Forelimb muscle (tissue), 1 donor: ENCODE results near the gene CFAP52. TPM values are rescaled to one million over a fixed set of nuclear protein-coding genes. Genes with fewer than 3 reads are reported as not detected.
"Not testable (repeated sequence)": the region's sequence is repeated elsewhere in the genome, so short reads cannot be mapped to it uniquely, and the experiment has no call there.

Experiments
- DNase-seq: peaks from one replicate; pipeline ENCODE4 v3.0.0-alpha.2; 2013; ENCODE audit warnings: low read depth
- polyA plus RNA-seq: library from polyadenylated mRNA; unstranded; fragments of 120-200 nt; gene quantifications from one replicate; pipeline ENCODE4 v1.2.1, GENCODE V29; 2013; ENCODE audit not compliant: insufficient read length

Gene CFAP52, protein sequence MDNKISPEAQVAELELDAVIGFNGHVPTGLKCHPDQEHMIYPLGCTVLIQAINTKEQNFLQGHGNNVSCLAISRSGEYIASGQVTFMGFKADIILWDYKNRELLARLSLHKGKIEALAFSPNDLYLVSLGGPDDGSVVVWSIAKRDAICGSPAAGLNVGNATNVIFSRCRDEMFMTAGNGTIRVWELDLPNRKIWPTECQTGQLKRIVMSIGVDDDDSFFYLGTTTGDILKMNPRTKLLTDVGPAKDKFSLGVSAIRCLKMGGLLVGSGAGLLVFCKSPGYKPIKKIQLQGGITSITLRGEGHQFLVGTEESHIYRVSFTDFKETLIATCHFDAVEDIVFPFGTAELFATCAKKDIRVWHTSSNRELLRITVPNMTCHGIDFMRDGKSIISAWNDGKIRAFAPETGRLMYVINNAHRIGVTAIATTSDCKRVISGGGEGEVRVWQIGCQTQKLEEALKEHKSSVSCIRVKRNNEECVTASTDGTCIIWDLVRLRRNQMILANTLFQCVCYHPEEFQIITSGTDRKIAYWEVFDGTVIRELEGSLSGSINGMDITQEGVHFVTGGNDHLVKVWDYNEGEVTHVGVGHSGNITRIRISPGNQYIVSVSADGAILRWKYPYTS
- polyA plus RNA-seq: 0.16 TPM

DNA sequence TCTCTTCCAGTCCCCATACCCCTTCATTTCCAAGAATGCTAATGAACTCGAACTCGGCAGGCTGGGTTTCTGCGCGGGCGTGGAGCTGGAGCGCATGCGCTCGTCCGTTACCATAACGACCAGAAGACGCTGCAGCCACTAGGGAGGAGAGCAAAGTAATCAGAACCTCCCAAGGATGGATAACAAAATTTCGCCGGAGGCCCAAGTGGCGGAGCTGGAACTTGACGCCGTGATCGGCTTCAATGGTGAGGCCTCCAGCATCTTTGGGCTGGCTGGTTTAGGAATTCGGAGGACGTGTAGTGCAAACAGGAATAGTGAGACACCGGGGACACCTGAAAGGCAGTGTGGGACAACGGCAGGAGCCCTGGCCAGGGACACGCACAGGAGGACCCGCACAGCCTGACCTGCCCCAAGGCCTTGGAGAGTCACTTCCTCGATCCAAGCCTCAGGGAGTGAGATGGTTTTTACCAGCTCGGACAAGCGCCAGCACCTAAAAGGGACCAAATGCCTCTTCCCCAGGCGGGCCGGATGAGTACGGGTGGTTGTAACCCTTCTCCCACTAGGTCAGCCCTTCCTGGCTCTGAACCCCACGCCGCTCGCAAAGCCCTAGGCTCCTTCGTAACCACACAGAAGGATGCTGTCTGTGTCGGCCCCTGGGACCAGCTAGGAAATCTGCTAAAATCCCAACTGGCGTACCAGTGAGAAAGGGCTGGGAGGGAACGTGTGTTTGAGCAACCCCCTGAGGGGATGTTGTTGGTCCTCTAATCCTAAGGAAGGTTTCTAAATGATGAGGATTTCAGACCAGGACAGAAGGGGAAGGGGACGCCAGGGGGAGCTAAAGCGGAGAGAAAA is at the start of gene CFAP52:
CFAP52 (plus strand) TSS at position 122 of the 852 bp plus-strand sequence; CDS start at position 176, 54 bp downstream.
- DNase-seq: no peak

DNA sequence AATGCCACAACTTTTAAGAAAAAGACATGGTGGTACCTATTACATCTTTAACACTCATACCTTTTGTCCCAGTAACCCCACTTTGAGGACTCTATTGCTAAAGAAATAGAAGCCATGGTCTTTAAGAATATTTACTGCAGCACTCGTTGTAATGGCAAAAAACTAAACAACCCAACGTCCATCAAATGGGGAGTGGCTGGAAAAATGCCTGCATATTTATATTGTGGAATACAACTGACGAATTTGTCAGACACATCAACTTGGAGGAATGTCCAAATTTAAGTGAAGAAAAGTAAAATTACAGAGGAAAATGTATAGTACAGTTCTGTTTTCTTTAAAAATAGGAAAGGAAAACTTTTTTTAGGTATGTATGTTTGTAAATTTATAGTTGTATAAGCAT is 48.7 kb upstream of the CFAP52 start:
- no peak for DNase-seq

DNA sequence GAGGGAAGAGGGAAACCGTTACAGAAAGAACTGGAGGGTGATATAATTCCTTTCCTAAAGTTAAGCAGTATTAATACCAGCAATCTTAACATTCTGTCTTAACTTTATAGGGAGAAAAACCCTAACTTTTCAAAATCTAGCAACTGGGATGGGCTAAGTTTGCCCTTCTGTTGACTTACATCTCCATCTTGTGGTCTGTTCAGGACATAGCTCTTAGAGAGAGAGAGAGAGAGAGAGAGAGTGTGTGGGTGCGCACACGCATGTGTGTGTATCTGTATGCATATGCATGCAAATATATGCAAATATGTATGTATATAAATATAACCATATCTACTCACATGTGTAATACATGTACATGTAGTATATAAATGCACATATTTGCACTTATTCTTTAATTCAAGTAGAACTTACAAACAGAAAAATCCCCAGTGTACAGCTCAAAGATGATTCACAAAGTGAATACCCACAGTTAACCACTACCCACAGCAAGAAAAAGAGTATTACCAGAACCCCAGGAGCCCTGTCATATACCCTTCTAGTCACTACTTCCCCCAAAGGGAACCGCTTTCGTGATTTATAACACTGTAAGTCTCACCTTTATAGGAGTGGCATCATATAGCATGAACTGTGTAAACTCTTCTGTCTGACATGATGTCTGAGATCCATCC is 47.3 kb upstream of the CFAP52 start:
- DNase-seq: no peak

DNA sequence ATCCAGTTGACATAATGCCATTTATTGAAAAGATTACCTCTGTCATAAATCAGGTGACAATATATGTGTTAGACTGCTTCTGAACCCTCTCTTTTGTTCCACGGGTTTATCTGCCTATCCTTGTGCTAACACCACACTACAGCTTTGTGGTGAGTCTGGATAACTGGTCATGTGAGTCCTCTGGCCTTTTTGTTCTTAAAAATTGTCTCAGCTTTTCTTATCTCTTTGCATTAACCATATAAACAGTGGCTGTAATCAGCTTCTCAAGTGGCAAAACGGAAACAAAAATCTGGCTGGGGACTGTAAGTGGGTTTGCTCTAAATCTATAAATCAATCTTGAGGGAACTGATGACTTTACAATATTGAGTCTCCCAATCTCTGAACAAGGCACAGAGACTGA is 45.4 kb upstream of the CFAP52 start:
- no peak for DNase-seq

DNA sequence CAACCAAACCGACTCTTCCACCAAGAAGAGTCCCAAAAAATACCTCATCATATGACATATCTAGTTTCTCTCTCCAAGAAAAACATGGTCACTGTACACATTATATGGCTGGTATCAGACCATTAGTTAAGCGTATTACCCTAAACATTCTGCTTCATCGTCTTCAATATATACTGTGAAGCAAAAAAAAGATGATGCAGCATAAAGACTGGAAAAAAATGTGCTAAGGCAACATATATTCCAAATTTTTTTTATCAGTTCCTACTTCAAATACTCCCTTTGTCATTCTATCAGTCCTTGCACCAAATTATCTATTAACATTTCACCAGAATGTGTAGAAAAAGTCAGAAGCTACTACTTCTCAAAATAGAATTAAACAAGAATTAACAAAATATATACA is 43.7 kb upstream of the CFAP52 start:
- no peak for DNase-seq

DNA sequence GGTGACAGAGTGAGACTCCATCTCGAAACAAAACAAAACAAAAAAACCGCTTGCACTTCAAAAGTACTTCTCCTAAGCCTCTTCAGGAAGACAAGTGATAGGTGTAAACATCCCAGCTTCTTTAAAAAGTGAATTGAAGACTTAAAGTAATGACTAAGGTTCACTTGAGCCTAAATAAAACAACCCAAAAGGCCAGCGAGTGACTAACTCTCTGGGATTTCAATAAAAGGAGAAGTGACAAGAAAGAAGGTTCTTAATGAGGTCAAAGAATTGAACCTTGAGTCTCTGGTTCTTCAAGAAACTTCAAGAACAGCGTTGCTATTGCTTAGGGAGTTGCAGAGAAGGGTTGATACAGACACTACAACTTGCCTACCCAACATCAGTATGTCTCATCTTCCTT is 43.0 kb upstream of the CFAP52 start:
- DNase-seq: no peak

DNA sequence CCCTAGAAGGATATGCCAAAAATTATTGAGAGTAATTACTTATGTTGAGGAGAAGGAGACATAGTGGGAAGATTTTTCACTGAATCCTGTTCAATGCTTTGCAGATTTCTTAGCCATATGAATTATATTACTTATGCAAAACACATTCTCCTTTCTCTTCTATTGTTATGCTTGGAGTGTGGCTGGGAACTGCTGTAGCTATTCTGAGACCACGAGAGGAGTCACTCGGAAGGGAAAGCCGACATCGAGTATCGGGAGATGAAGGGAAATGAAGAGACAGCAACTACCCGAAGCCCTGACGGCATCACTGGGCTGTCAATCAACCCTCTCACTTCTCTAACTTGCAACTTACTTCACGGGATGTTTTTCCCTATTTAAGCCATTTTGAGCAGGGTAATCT is 40.4 kb upstream of the CFAP52 start:
- no peak for DNase-seq

DNA sequence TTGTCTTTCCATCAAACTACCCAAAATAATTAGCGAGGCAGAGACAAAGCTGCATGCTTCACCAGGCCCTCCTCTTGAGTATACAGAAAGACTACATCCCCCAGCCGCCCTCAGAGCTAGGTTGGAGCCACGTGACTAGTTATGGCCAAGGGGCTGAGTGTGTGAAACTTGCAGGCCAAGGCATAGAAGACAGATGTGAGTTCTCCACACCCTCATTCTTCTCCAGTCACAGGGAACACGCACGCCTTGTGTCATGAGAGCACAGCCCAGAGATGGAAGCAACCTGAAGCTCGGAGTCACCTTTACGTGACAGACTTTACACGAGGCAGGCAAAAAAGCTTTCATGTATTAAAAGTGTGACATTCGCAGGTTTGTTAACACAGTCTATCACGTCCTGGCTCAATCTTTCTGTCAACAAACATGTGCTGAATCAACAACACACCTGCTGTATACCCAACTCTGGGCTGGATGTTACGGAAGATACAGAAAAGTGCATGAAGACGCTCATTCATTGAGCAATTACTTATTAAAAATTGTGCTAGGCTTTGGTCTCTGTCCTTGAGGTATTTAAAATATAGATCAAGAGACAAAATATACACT is 39.2 kb upstream of the CFAP52 start:
- DNase-seq: no peak

DNA sequence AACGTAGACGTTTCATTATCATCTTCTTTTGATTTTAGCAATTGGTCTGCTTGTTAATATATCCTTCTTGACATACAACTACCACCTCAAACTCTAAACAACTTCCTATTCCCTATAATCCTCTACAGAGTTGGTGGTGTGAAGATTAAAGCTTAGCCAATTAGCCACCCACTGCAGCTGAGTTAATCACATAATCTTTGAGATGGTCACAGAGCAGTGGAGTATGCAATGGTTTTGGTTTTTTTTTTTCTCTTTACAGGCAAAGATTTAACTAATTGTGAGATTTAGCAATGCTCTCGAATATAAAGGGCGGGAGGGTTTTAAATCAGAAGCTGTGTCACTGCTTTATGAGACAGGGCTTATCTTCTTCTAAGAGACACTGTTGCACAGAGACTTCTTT is 37.8 kb upstream of the CFAP52 start:
- DNase-seq: no peak

DNA sequence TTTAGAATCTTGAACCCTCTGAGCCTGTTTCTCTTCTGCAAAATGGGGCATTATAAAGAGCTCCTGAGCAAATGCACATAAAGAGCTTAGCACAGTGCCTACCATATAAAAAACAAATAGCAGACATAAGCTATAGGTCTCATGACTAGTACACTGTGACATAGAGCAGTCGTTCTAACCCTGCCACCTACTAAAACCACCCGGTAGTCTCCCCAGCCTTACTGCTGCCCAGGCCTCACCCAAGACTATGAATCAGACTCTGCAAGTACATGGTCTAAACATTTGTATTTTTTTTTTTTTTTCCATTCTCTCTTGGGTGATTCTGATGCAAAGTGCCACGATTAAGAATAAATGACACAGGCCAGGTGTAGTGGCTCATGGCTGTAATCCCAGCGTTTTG is 34.7 kb upstream of the CFAP52 start:
- DNase-seq: no peak

DNA sequence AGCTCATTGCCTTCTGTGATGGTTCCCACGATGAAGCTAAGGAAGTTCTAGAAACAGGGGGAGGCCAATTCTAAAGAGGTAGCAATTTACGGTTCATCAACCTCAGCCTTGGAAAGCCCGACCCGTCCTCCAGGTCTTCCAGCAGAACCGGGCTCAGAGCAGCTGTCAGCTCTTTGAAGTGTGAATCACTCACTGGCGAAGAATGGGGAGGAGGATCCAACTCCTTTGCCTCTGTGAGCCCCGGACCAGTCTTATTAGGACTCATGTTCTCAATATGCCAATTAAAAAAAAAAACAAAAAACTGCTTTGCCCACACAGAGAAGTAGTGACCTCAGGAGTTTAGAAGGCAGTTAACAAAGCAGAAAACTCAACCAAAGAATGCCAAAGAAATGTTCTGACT is 32.2 kb upstream of the CFAP52 start:
- DNase-seq: no peak

DNA sequence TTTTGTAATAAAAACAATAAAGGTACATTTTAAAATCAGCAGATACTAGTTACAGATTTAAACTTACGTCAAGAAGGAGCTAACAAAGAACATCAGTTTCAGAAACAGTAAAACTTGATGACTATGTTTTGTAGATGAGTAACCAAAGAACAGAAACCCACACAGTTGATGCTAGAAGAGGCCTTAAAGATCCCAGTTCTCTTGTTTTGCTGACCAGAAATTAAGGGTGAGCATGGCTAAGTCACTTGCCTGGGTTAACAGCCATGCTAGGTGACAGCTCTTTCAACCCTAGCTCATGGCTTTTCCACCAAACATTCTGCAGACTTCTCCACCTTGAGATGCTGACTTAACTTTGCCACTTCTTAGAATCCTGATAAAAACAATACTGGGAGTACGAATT is 27.2 kb upstream of the CFAP52 start:
- DNase-seq: no peak

DNA sequence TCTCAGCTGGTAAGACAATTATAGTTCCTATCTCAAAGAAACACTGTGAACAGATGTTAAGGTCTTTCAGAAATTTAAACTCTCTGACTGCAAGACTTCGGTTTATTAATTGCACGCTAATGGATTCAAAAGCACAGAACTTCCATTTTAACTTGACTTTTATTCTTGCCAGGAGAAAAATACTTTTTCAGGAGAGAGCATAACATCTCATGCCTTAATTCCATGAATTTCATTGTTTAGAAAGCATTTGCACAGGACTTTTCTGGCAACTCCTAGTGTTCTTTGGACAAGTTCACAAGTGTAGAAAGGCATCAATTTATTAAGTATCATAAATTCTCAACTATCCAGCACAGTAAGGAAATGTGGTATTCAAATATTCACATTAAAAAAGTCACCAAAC is 23.3 kb upstream of the CFAP52 start:
- no peak for DNase-seq

DNA sequence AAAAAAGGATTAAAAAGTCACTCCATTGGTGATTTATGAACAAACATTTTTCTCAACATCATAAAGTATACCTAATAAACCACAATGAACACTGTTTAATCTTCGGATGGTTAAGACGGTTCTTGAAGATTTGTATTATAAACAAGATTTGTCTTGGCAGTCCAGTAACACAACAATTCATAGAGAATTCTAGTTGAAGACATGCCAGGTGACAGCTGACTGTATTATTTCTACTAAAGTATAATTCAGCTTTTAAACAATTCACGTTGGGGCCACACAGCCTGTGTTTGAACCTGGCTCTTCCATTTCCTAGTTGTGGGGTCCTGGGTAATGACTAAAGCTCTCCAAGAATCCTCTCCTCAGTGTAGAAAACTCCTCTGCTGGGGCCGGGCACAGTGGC is 22.8 kb upstream of the CFAP52 start:
- DNase-seq: no peak

DNA sequence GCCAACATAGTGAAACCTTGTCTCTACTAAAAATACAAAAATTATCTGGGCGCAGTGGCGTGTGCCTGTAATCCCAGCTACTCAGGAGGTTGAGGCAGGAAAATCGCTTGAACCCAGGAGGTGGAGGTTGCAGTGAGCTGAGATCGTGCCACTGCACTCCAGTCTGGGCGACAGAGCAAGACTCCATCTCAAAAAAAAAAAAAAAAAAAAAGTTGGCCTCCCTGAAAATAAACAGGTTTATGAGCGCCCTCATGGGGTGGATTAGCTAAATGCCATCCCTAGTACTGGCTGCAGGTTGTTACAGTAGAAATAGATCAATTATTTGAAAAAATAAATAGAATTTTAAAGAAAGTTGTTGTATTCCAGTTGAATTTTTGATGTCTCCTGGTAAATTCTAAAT is 21.7 kb upstream of the CFAP52 start:
- DNase-seq: not testable (repeated sequence)

DNA sequence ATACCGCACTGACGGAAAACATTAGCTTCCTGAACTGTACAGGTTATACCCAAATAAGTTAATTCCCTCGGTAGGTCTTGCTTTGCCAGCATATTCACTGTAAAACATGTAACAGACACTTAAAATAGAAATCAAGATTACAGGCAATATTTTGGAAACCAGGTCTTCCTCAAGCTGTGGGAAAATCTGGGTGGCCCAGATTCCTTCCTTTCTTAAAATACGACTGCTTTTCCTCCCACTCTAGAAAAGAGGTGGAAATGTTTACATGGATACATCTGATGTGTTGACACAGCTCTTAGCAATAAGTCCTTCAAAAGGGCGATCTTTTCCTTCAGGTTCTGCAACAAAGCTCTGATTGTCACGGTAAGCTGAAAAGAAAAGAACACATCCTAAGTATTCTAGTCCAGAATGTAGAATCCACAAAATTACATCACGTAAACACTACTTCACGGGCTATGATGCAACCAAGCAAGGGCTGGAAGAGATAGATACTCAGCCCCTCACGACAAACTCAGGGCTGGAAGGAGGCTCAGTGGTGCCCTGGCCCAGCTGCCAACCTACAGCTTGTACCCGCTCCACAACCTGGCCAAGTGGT is 19.2 kb upstream of the CFAP52 start:
- no peak for DNase-seq

DNA sequence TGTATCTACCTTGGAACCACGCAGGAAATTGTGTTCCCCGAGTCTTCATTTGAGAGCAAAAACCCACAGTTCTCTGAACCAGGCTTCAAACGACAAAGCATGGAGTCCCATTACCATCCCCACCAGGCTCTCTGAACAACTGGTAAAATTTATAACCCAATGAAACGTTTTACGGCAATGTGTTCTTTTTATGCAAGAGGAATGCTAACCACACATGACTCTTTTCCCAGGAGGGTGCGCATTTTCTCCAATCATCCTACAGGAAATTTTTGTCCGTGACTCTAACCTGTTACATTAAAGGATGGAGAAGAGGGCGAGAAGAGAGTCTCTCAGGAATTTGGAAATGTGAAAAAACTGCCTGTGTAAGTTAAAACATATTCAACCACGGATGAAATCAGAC is 18.6 kb upstream of the CFAP52 start:
- no peak for DNase-seq

DNA sequence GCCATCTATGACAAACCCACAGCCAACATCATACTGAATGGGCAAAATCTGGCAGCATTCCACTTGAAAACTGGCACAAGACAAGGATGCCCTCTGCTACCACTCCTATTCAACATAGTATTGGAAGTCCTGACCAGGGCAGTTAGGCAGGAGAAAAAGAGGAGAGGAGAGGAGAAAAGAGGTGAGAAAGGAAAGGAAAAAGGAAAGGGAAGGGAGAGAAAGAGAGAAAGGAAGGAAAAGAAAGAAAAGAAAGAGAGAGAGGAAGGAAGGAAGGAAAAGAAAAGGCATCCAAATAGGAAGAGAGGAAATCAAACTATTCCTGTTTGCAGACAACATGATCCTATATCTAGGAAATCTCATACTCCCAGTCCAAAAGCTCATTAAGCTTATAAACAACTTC is 12.3 kb upstream of the CFAP52 start:
- no peak for DNase-seq

DNA sequence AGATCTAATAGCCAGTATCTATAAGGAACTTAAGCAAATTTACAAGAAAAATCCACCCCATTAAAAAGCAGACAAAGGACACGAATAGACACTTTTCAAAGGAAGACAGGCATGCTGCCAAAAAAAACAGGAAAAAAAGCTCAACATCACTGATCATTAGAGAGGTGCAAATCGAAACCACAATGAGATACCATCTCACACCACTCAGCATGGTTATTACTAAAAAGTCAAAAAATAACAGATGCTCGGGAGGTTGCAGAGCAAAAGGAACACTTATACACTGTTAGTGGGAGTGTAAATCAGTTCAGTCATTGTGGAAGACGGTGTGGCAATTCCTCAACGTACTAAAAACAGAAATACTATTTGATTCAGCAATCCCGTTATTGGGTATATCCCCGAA is 10.4 kb upstream of the CFAP52 start:
- DNase-seq: no peak

DNA sequence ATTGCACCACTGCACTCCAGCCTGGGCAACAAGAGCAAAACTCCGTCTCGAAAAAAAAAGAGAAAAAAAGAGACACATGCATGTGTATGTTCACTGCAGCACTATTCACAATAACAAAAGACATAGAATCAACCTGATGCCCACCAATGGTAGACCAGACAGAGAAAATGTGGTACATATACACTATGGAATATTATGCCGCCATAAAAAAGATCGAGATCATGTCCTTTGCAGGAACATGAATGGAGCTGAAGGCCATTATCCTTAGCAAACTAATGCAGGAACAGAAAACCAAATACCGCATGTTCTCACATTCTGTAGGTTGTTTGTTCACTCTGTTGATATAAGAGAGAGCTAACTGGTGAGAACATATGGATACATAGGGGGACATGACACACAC is 9.7 kb upstream of the CFAP52 start:
- DNase-seq: not testable (repeated sequence)

DNA sequence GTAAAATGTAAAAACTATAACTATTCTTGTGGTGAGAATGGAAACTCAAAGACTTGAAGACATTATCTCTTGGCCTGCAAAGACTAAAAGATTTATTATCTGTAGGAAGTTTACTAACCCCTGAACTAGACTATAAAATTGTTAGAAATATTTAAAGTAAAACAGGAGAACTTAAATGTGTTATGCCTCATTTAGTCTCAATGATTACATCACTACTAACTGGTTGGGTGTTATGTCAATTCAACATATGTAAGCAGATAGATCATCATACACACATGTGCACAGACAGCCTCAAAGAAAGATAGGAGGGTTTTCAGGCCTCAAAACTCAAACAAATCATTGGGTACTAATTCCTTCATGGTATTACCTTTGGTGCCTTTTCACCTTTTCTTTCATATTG is 8.4 kb upstream of the CFAP52 start:
- DNase-seq: no peak
